DOHH2 (cell line): Measurements from ENCODE around the gene SSUH2.

Experiments used
- EZH2phosphoT487 ChIP-seq: fragments of 200-600 bp; sonication (generic); IDR thresholded peaks from 2 replicates; pipeline ENCODE4 v1.6.1; 2017; ENCODE audit warnings: borderline replicate concordance, mild to moderate bottlenecking, antibody characterized with exemption, low read length, moderate library complexity, mixed read lengths
- TF ChIP-seq, protein P1 (sequence below): fragments of 200-600 bp; sonication (generic); IDR thresholded peaks from one replicate; pipeline ENCODE4 v1.5.1; 2014; ENCODE audit warnings: antibody characterized with exemption, mild to moderate bottlenecking, low read depth, low read length; ENCODE audit not compliant: poor library complexity, severe bottlenecking

DNA sequence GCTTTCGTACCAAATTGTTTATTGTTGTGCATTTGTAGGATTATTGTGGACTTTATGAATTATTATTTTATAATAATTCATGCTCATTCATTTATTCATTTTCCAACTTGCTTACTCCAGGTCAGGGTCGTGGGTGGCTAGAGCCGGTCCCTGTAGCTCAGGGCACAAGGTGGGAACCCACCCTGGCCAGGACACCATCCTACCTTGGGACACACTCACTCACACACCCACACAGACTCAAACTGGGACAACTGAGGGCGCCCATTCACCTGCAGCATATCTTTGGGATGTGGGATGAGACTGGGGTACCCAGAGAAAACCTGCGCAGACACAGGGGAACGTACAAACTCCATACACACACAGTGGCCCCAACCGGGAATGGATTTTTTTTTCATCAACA is 40.6 kb downstream of the SSUH2 start:
- TF ChIP-seq, protein P1, sequence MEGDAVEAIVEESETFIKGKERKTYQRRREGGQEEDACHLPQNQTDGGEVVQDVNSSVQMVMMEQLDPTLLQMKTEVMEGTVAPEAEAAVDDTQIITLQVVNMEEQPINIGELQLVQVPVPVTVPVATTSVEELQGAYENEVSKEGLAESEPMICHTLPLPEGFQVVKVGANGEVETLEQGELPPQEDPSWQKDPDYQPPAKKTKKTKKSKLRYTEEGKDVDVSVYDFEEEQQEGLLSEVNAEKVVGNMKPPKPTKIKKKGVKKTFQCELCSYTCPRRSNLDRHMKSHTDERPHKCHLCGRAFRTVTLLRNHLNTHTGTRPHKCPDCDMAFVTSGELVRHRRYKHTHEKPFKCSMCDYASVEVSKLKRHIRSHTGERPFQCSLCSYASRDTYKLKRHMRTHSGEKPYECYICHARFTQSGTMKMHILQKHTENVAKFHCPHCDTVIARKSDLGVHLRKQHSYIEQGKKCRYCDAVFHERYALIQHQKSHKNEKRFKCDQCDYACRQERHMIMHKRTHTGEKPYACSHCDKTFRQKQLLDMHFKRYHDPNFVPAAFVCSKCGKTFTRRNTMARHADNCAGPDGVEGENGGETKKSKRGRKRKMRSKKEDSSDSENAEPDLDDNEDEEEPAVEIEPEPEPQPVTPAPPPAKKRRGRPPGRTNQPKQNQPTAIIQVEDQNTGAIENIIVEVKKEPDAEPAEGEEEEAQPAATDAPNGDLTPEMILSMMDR = no peak
- no peak for TF ChIP-seq EZH2phosphoT487
